Erythroblast (primary cell): Measurements from ENCODE around the gene KLF7.

ENCODE experiments used
- GATA1 ChIP-seq: IDR thresholded peaks from 2 replicates; pipeline ENCODE4 v1.6.1; 2011; ENCODE audit warnings: low read depth, mild to moderate bottlenecking, control low read depth, low read length, moderate library complexity
- POLR2A ChIP-seq: IDR thresholded peaks from 2 replicates; pipeline ENCODE4 v1.6.1; 2011; ENCODE audit warnings: mild to moderate bottlenecking, low read length

DNA sequence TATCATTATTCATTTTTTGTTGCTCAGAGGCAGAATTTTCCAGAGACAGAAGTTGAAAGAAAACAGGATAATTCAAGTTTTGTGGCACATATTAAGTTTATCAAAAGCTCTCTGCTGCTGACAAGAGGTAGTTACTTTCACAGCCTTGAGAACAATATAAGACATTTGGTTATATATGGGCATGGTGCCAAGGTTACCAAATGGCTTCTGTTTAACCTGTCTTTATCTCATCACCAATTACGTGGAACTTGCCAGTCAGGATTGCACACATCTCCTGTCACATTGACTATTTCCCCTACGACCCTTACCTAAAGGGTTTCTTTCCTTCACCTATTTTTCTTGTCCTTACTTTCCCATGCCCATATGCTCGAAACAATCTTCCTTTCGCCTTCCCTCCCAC, 35.9 kb downstream of the KLF7 start:
- no peak for TF ChIP-seq POLR2A
- no peak for TF ChIP-seq GATA1
